ENCODE measurements around the gene METTL26. TPM values are rescaled to one million over a fixed set of nuclear protein-coding genes. Genes with fewer than 3 reads are reported as not detected.

METTL26 gene
- total and polyA plus RNA-seq, 9 of the 15 experiments (the other 6 are each of a cell fraction or from before 2014, with no cell fraction given): 7.3 to 262 (median 80.9) TPM

DNA sequence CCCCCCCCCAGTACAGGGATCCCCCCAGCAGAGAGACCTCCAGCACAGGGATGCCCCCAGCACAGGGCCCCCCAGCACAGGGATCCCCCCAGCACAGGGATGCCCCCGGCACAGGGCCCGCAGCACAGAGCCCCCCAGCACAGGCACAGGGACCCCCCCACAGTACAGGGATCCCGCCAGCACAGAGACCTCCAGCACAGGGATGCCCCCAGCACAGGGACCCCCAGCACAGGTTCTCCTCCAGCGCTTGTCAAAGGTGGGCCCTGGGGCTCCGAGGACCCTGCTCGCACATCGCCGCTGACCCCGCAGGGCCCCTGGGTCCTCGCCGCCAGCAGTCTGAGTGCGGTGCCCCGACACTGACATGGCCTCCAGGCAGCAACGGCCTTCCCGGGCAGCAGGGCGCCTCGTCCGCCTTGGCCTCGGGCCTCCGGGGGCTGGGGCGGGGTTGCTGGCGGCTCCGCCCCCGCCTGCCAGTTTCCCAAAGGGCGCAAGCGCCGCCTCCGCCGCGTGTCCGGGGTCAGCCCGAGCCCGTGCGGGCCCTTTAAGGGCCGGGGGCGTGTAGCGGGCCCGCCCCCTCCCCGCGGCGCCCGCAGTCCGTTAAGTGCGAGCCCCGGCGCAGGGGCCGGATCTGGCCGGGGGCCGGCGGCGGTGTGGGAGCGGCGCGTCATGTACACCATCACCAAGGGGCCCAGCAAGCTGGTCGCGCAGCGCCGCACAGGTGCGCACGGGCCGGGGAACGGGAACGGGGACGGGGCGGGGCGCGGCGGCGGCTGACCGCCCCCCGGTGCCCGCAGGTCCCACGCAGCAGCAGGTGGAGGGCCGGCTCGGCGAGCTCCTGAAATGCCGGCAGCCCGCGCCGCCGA, 5.5 kb upstream of the METTL26 start, which contains the start of gene MCRIP2 (continued):
- TF ChIP-seq, protein P1, sequence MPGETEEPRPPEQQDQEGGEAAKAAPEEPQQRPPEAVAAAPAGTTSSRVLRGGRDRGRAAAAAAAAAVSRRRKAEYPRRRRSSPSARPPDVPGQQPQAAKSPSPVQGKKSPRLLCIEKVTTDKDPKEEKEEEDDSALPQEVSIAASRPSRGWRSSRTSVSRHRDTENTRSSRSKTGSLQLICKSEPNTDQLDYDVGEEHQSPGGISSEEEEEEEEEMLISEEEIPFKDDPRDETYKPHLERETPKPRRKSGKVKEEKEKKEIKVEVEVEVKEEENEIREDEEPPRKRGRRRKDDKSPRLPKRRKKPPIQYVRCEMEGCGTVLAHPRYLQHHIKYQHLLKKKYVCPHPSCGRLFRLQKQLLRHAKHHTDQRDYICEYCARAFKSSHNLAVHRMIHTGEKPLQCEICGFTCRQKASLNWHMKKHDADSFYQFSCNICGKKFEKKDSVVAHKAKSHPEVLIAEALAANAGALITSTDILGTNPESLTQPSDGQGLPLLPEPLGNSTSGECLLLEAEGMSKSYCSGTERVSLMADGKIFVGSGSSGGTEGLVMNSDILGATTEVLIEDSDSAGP (CRISPR knock-in tag; IDR thresholded peaks at IDR 0.05): peak; percentile 92
- TF ChIP-seq NR3C1 (CRISPR knock-in tag; IDR thresholded peaks at IDR 0.05) (0 out of 2 replicates have a peak, but pooled peaks have one; percentile 15), CTBP1 (IDR thresholded peaks at IDR 0.05; ENCODE audit: borderline replicate concordance) (peak; percentile 80), ZNF77 (CRISPR knock-in tag; IDR thresholded peaks at IDR 0.05) (0 out of 2 replicates have a peak, but pooled peaks have one; percentile 36), ZBTB7A (IDR thresholded peaks at IDR 0.05; ENCODE audit: borderline replicate concordance, control insufficient read depth, low read depth, low read length) (peak; percentile 90), PHF8 (IDR thresholded peaks at IDR 0.05; ENCODE audit: borderline replicate concordance, low read length) (peak; percentile 92; the same call in 1 of the 2 replicates), CCNT2 (IDR thresholded peaks at IDR 0.05; ENCODE audit: borderline replicate concordance, extremely low read depth, insufficient read length, low read depth, low read length) (peak; percentile 76), ZNF274 (IDR thresholded peaks at IDR 0.05; ENCODE audit: borderline replicate concordance, low read depth, low read length) (no peak), L3MBTL2 (IDR thresholded peaks at IDR 0.05) (peak; percentile 48), KDM4B (IDR thresholded peaks at IDR 0.05; ENCODE audit: borderline replicate concordance in 2 of 2, low read depth in 1 of 2) (0 out of 4 replicates have a peak, but pooled peaks of 1 of the 2 experiments have one; percentile 45), HMG20B (CRISPR knock-in tag; IDR thresholded peaks at IDR 0.05) (no peak), RBBP5 (IDR thresholded peaks at IDR 0.05; ENCODE audit: borderline replicate concordance, insufficient read depth, low read length, poor library complexity, severe bottlenecking) (peak; percentile 45)
- TF ChIP-seq, protein P2, sequence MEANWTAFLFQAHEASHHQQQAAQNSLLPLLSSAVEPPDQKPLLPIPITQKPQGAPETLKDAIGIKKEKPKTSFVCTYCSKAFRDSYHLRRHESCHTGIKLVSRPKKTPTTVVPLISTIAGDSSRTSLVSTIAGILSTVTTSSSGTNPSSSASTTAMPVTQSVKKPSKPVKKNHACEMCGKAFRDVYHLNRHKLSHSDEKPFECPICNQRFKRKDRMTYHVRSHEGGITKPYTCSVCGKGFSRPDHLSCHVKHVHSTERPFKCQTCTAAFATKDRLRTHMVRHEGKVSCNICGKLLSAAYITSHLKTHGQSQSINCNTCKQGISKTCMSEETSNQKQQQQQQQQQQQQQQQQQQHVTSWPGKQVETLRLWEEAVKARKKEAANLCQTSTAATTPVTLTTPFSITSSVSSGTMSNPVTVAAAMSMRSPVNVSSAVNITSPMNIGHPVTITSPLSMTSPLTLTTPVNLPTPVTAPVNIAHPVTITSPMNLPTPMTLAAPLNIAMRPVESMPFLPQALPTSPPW (CRISPR knock-in tag; IDR thresholded peaks at IDR 0.05): peak; percentile 86
- TF ChIP-seq, protein P3, sequence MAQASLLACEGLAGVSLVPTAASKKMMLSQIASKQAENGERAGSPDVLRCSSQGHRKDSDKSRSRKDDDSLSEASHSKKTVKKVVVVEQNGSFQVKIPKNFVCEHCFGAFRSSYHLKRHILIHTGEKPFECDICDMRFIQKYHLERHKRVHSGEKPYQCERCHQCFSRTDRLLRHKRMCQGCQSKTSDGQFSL (CRISPR knock-in tag; IDR thresholded peaks at IDR 0.05): no peak
- TF ChIP-seq, protein P3 (tag; IDR thresholded peaks at IDR 0.05): 0 out of 4 replicates have a peak, but pooled peaks of 1 of the 2 experiments have one; percentile 30
